K562 (cell line): ENCODE measurements around the gene ZC3H7B. TPM values are rescaled to one million over a fixed set of nuclear protein-coding genes. Genes with fewer than 3 reads are reported as not detected.
A peak's percentile ranks its signal among the peaks of the same experiment; 100 is the strongest.

Experiments used
- ATAC-seq: fragments of 200-7000 bp; cut with Tn5 transposase; 3 replicates; pipeline ENCODE4 v1.9.1; 2020; ENCODE audit warnings: moderate library complexity
- BruUV-seq: library from RNA; stranded (reverse); fragments of 400-500 nt; replicated peaks from 2 replicates; lab custom pipeline; 2021; lab: Mats Ljungman, UMichigan
- CTCF ChIA-PET: fragments of 300-600 bp; formaldehyde crosslinking; extraction: SDS; loops from one replicate; lab custom pipeline; 2021; ENCODE audit warnings: low intra/inter-chr PET ratio; lab: Yijun Ruan, JAX
- POLR2A ChIA-PET: fragments of 300-600, 350-650 bp; sonication (Branson Sonifier 250); formaldehyde crosslinking; extraction: SDS; loops from one replicate; lab custom pipeline; 2021; ENCODE audit warnings: antibody characterized with exemption, inconsistent platforms; lab: Yijun Ruan, JAX
- DNase-seq, 4 experiments: peaks; one replicate each; pipeline versions ENCODE4 v3.0.0 to v3.0.0-alpha.2; 2011 to 2018; ENCODE audit warnings: low spot score in 3 of 4, mixed read lengths in 3 of 4; ENCODE audit errors: extremely low read depth in 1 of 4
- FAIRE-seq: peaks from 2 replicates; lab custom pipeline; 2011; peaks lifted over from hg19 to GRCh38; lab: Jason Lieb, UNC
- H2AFZ ChIP-seq: 2 replicates; pipeline ENCODE4 v1.6.0; 2011; ENCODE audit warnings: low read depth, low read length, control low read depth, inconsistent platforms
- H3K27ac ChIP-seq: fragments of 200-600 bp; 3 replicates; pipeline ENCODE4 v1.8.0; 2011; ENCODE audit warnings: low read depth, mild to moderate bottlenecking, control low read depth, inconsistent platforms, low read length, moderate library complexity, mixed read lengths; ENCODE audit errors: extremely low read depth
- H3K27me3 ChIP-seq, 2 experiments: fragments of 300-600 bp in 1 of 2; 2 replicates in 1 of 2; 3 replicates in 1 of 2; pipeline versions ENCODE4 v1.6.0 to v1.8.0; 2011; ENCODE audit warnings: inconsistent platforms in 2 of 2, low read length in 2 of 2, mild to moderate bottlenecking in 1 of 2, mixed read lengths in 1 of 2, moderate library complexity in 1 of 2; ENCODE audit not compliant: control insufficient read depth in 2 of 2, insufficient read depth in 2 of 2
- H3K36me3 ChIP-seq: fragments of 300-600 bp; 3 replicates; pipeline ENCODE4 v1.8.0; 2011; ENCODE audit warnings: mild to moderate bottlenecking, low read length, inconsistent platforms; ENCODE audit not compliant: control insufficient read depth, insufficient read depth
- H3K4me1 ChIP-seq, 2 experiments: fragments of 200-600 bp in 1 of 2; replicated peaks in 1 of 2; 2 replicates in 1 of 2; 3 replicates in 1 of 2; pipeline versions ENCODE4 v1.5.1 to v1.8.0; 2011; ENCODE audit warnings: inconsistent platforms in 2 of 2, low read length in 2 of 2, mild to moderate bottlenecking in 1 of 2, mixed read lengths in 1 of 2, moderate library complexity in 1 of 2; ENCODE audit not compliant: control insufficient read depth in 2 of 2, insufficient read depth in 2 of 2
- H3K4me2 ChIP-seq: 2 replicates; pipeline ENCODE4 v1.6.1; 2011; ENCODE audit warnings: low read length, control low read depth, inconsistent platforms, mixed read lengths; ENCODE audit not compliant: insufficient read depth
- H3K4me3 ChIP-seq: fragments of 200-600 bp; sonication (generic), shearing (Covaris generic); 2 replicates; pipeline ENCODE4 v1.5.1; 2016; ENCODE audit warnings: control low read depth, inconsistent platforms
- H3K79me2 ChIP-seq: fragments of 200-600 bp; 3 replicates; pipeline ENCODE4 v1.8.0; 2011; ENCODE audit warnings: low read length, inconsistent platforms; ENCODE audit not compliant: control insufficient read depth, insufficient read depth
- H3K9ac ChIP-seq, 2 experiments: 2 replicates each; pipeline versions ENCODE4 v1.6.0 to v1.6.1; 2011; ENCODE audit warnings: low read depth in 2 of 2, low read length in 2 of 2, control low read depth in 1 of 2, inconsistent platforms in 1 of 2, mild to moderate bottlenecking in 1 of 2, mixed read lengths in 1 of 2; ENCODE audit not compliant: insufficient read depth in 1 of 2
- H3K9me1 ChIP-seq: one replicate; pipeline ENCODE4 v1.6.0; 2011; ENCODE audit warnings: inconsistent platforms, mild to moderate bottlenecking, low read length, moderate library complexity; ENCODE audit not compliant: control insufficient read depth, insufficient read depth
- H3K9me3 ChIP-seq: replicated peaks from 2 replicates; pipeline ENCODE4 v1.5.1; 2011; ENCODE audit warnings: low read depth, low read length, inconsistent platforms; ENCODE audit not compliant: control insufficient read depth, insufficient read depth
- H4K20me1 ChIP-seq: replicated peaks from 2 replicates; pipeline ENCODE4 v1.6.1; 2011; ENCODE audit warnings: low read length, inconsistent platforms, mixed read lengths; ENCODE audit not compliant: control insufficient read depth, insufficient read depth
- HLTF ChIP-seq: fragments of 450-650 bp; IDR thresholded peaks from 2 replicates; pipeline ENCODE4 v1.6.1; 2016
- MCM5 ChIP-seq: fragments of 450-650 bp; IDR thresholded peaks from 2 replicates; pipeline ENCODE4 v1.6.1; 2016; ENCODE audit warnings: low read depth
- WGBS: fragments of 100-300 bp; shearing (Covaris generic); methylation state at CpG from one replicate; pipeline ENCODE4 v1.1.6; 2016; ENCODE audit warnings: low coverage, mixed read lengths; ENCODE audit not compliant: insufficient coverage; ENCODE audit errors: missing lambda C conversion rate; 5-methylcytosine and 5-hydroxymethylcytosine counted together
- in situ Hi-C: fragments of 300-500 bp; cut with MboI; formaldehyde crosslinking; loops from 4 replicates; pipeline ENCODE4 v1.15.0; 2018; ENCODE audit warnings: inconsistent platforms, mixed read lengths
- intact Hi-C: fragments of 100-400 bp; cut with micrococcal nuclease; formaldehyde crosslinking; loops from 2 replicates; pipeline ENCODE4 v1.14.2; 2022
- polyA plus RNA-seq, 8 experiments: library from polyadenylated mRNA; depleted of rRNA in 4 of 8; stranded (reverse) in 5 of 8; unstranded in 3 of 8; fragments of >200 nt; fragmentation: Nextera tagmentation in 2 of 8; fragmentation: Illumina TruSeq in 1 of 8; extraction: Ambion mirVana in 2 of 8; extraction: Trizol in 1 of 8; gene quantifications; 2 replicates each; pipeline versions ENCODE4 v1.2.1 to v1.2.3, GENCODE V29; 2011 to 2014; ENCODE audit warnings: inconsistent platforms in 1 of 8, missing spikeins in 1 of 8
- total RNA-seq, 7 experiments: library from RNA; depleted of rRNA in 6 of 7; stranded (reverse); fragments of >200 nt in 6 of 7; fragmentation: Illumina TruSeq in 2 of 7; extraction: Trizol in 2 of 7; gene quantifications; 2 replicates each; pipeline versions ENCODE4 v1.2.1 to v1.2.3, GENCODE V29; 2011 to 2021; ENCODE audit warnings: low replicate concordance in 1 of 7
- TF ChIP-seq, protein P1 (sequence below), 2 experiments: fragments of 450-650 bp in 1 of 2; sonication (generic) in 1 of 2; formaldehyde crosslinking in 1 of 2; IDR thresholded peaks in 1 of 2; conservative IDR thresholded peaks in 1 of 2; 2 replicates each; pipeline versions ENCODE4 v1.6.1 to v1.8.1; 2016 to 2023; ENCODE audit warnings: mild to moderate bottlenecking in 2 of 2, moderate library complexity in 2 of 2, inconsistent platforms in 1 of 2, missing genetic modification reagents in 1 of 2
- TF ChIP-seq, protein P2 (sequence below): fragments of 450-650 bp; IDR thresholded peaks from 2 replicates; pipeline ENCODE4 v1.6.1; 2017; ENCODE audit warnings: antibody characterized with exemption, mild to moderate bottlenecking
- TF ChIP-seq, protein P3 (sequence below): fragments of 200-800 bp; sonication (Bioruptor generic); IDR thresholded peaks from 2 replicates; pipeline ENCODE4 v1.6.1; 2017; ENCODE audit warnings: missing genetic modification characterization, missing compliant biosample characterization

The ZC3H7B gene
- total and polyA plus RNA-seq, 9 of the 15 experiments (the other 6 are each of a cell fraction or from before 2014, with no cell fraction given): 0.07 to 49.8 (median 26.8) TPM

DNA sequence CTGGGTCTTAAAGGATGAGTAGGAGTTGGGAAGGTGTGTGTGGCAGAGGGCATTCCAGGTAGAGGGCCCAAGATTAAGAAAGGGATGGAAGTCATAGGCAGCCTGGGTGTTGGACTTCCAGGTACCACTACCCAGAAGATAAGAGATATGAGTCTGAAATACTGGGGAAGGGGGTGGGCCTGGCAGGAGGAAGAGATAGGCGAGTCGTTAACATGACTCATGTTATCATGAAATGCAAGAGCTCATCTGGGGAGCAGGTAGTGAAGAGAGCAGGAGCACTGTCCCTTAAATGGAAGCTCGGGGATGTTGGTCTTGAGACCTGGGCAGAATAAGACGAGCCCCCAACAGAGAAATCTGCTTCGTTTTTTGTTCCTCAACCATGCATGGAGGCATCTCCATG lies 10.2 kb downstream of the ZC3H7B start (continued):
- TF ChIP-seq, protein P1, sequence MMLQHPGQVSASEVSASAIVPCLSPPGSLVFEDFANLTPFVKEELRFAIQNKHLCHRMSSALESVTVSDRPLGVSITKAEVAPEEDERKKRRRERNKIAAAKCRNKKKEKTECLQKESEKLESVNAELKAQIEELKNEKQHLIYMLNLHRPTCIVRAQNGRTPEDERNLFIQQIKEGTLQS (IDR thresholded peaks at IDR 0.05): peak; percentile 69
- TF ChIP-seq, protein P1 (CRISPR knock-in tag; conservative IDR thresholded peaks at IDR 0.05): no peak
- TF ChIP-seq, protein P2, sequence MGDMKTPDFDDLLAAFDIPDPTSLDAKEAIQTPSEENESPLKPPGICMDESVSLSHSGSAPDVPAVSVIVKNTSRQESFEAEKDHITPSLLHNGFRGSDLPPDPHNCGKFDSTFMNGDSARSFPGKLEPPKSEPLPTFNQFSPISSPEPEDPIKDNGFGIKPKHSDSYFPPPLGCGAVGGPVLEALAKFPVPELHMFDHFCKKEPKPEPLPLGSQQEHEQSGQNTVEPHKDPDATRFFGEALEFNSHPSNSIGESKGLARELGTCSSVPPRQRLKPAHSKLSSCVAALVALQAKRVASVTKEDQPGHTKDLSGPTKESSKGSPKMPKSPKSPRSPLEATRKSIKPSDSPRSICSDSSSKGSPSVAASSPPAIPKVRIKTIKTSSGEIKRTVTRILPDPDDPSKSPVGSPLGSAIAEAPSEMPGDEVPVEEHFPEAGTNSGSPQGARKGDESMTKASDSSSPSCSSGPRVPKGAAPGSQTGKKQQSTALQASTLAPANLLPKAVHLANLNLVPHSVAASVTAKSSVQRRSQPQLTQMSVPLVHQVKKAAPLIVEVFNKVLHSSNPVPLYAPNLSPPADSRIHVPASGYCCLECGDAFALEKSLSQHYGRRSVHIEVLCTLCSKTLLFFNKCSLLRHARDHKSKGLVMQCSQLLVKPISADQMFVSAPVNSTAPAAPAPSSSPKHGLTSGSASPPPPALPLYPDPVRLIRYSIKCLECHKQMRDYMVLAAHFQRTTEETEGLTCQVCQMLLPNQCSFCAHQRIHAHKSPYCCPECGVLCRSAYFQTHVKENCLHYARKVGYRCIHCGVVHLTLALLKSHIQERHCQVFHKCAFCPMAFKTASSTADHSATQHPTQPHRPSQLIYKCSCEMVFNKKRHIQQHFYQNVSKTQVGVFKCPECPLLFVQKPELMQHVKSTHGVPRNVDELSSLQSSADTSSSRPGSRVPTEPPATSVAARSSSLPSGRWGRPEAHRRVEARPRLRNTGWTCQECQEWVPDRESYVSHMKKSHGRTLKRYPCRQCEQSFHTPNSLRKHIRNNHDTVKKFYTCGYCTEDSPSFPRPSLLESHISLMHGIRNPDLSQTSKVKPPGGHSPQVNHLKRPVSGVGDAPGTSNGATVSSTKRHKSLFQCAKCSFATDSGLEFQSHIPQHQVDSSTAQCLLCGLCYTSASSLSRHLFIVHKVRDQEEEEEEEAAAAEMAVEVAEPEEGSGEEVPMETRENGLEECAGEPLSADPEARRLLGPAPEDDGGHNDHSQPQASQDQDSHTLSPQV: peak; percentile 34; the same call in 1 of the 2 replicates
- no peak for TF ChIP-seq HLTF
- TF ChIP-seq, all 486 proteins: peak for 32

DNA sequence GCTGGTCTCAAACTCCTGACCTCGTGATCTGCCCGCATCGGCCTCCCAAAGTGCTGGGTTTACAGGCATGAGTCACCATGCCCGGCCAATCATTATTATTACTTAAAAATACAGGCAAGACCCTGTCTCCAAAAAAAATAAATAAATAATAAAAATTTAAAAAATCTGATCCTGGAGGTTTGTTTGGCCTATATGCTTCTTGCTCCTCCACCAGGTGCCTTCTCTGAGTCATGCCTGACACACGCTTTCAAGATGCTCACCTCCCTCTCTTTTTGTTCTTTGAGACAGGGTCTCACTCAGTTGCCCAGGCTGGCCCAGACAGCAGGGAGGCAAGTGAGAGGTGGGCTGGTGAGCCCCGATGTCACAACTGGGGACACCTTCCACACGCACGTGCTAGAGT lies 13.5 kb downstream of the ZC3H7B start:
- peaks cover 16% of the 10 kb centered on the region for H3K36me3 ChIP-seq
- intact Hi-C loops: no loop called here
- POLR2A ChIA-PET: no interaction called here
- H3K4me2 ChIP-seq: no peak overlapping the region
- no peak for FAIRE-seq
- no TSS peak for BruUV-seq
- H4K20me1 ChIP-seq: no peaks in the 10 kb centered on the region
- no peak overlapping the region for H3K9ac ChIP-seq
- no peaks in the 10 kb centered on the region for H3K9me1 ChIP-seq
- CTCF ChIA-PET: no interaction called here
- H3K9me3 ChIP-seq: no peaks in the 10 kb centered on the region
- no peaks in the 10 kb centered on the region for H3K27me3 ChIP-seq
- peaks cover 60% of the 10 kb centered on the region for H3K79me2 ChIP-seq
- WGBS: 98% methylated on average over 7 of the region's 8 CpGs
- no peak overlapping the region for H3K4me3 ChIP-seq
- DNase-seq: no peak
- H2AFZ ChIP-seq: no peak overlapping the region
- in situ Hi-C loops: no loop called here
- ATAC-seq: no peak
- H3K4me1 ChIP-seq: peaks cover 7 to 13% of the 10 kb centered on the region in 2 experiments; a peak in 4 of 5 replicates
- H3K27ac ChIP-seq: no peak overlapping the region
- TF ChIP-seq MCM5: no peak
- TF ChIP-seq, protein P3, sequence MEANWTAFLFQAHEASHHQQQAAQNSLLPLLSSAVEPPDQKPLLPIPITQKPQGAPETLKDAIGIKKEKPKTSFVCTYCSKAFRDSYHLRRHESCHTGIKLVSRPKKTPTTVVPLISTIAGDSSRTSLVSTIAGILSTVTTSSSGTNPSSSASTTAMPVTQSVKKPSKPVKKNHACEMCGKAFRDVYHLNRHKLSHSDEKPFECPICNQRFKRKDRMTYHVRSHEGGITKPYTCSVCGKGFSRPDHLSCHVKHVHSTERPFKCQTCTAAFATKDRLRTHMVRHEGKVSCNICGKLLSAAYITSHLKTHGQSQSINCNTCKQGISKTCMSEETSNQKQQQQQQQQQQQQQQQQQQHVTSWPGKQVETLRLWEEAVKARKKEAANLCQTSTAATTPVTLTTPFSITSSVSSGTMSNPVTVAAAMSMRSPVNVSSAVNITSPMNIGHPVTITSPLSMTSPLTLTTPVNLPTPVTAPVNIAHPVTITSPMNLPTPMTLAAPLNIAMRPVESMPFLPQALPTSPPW: no peak
